A673 (cell line): ENCODE results near the gene BAIAP2.

Source experiments
- CTCF ChIP-seq: fragments of 300-800, 200-600 bp; sonication (generic); conservative IDR thresholded peaks from 2 replicates; pipeline ENCODE4 v1.5.1; 2017; ENCODE audit warnings: low read depth, mild to moderate bottlenecking, antibody characterized with exemption, low read length, moderate library complexity, mixed read lengths
- EZH2 ChIP-seq: fragments of 200-600 bp; sonication (generic); IDR thresholded peaks from 2 replicates; pipeline ENCODE4 v1.6.1; 2017; ENCODE audit warnings: borderline replicate concordance, low read depth, mild to moderate bottlenecking, mixed read lengths, antibody characterized with exemption, low read length; ENCODE audit not compliant: poor library complexity, severe bottlenecking

- TF ChIP-seq CTCF: no peak
- no peak for TF ChIP-seq EZH2
These were observed 2.3 kb downstream of the BAIAP2 start for GRCh38 chr17:81037026-81037797.
